Left kidney (tissue), 1 donor: Measurements from ENCODE around the gene TDRD5. TPM values are rescaled to one million over a fixed set of nuclear protein-coding genes. Genes with fewer than 3 reads are reported as not detected.

Experiments
- polyA plus RNA-seq: library from polyadenylated mRNA; unstranded; fragments of 120-200 nt; gene quantifications from one replicate; pipeline ENCODE4 v1.2.1, GENCODE V29; 2013; ENCODE audit not compliant: insufficient read length

Gene TDRD5
- polyA plus RNA-seq, 1 donor: 5.1 TPM

Other genes with a start within 250 kb of the TDRD5 start
- 28.8 TPM for gene AXDND1, start 225.9 kb upstream of the TDRD5 start, polyA plus RNA-seq
- 420 TPM for gene NPHS2, start 15.9 kb upstream of the TDRD5 start, polyA plus RNA-seq
- gene FAM163A, start 151.5 kb downstream of the TDRD5 start, polyA plus RNA-seq: 0.57 TPM